HepG2 (cell line): ENCODE results near the gene LORICRIN. TPM values are rescaled to one million over a fixed set of nuclear protein-coding genes. Genes with fewer than 3 reads are reported as not detected.

Experiments
- ATAC-seq: fragments of 200-7000 bp; cut with Tn5 transposase; 3 replicates; pipeline ENCODE4 v1.9.1; 2020; ENCODE audit warnings: mild to moderate bottlenecking, moderate library complexity
- BruUV-seq: library from RNA; stranded (reverse); fragments of 400-500 nt; replicated peaks from 2 replicates; lab custom pipeline; 2021; lab: Mats Ljungman, UMichigan
- CTCF ChIA-PET: fragments of 300-600 bp; formaldehyde crosslinking; extraction: SDS; loops from one replicate; lab custom pipeline; 2021; ENCODE audit warnings: low total read pairs, inconsistent platforms, low intra/inter-chr PET ratio; lab: Yijun Ruan, JAX
- POLR2A ChIA-PET: fragments of 350-600 bp; sonication (Branson Sonifier 250); formaldehyde crosslinking; loops from one replicate; lab custom pipeline; 2020; ENCODE audit warnings: antibody characterized with exemption, inconsistent platforms; lab: Yijun Ruan, JAX
- DNase-seq: peaks from one replicate; pipeline ENCODE4 v3.0.0-alpha.2; 2015; ENCODE audit warnings: low spot score
- FAIRE-seq: peaks from 3 replicates; lab custom pipeline; 2011; peaks lifted over from hg19 to GRCh38; lab: Jason Lieb, UNC
- H2AFZ ChIP-seq: one replicate; pipeline ENCODE4 v1.6.1; 2011; ENCODE audit warnings: low read length, inconsistent platforms
- H3K27ac ChIP-seq: fragments of 300-600 bp; 3 replicates; pipeline ENCODE4 v1.8.0; 2011; ENCODE audit warnings: mixed run types, mild to moderate bottlenecking, mixed read lengths, low read length, inconsistent platforms; ENCODE audit not compliant: insufficient read depth; ENCODE audit errors: extremely low read length
- H3K27me3 ChIP-seq, 2 experiments: fragments of 200-600 bp in 1 of 2; 2 replicates in 1 of 2; 3 replicates in 1 of 2; pipeline versions ENCODE4 v1.6.0 to v1.8.0; 2011; ENCODE audit warnings: low read length in 2 of 2, mild to moderate bottlenecking in 2 of 2, moderate library complexity in 2 of 2, inconsistent platforms in 1 of 2; ENCODE audit not compliant: insufficient read depth in 2 of 2, control insufficient read depth in 1 of 2
- H3K36me3 ChIP-seq, 2 experiments: fragments of 200-600 bp in 1 of 2; replicated peaks in 1 of 2; 2 replicates in 1 of 2; 3 replicates in 1 of 2; pipeline versions ENCODE4 v1.5.1 to v1.8.0; 2011; ENCODE audit warnings: low read length in 2 of 2, inconsistent platforms in 1 of 2; ENCODE audit not compliant: insufficient read depth in 2 of 2, control insufficient read depth in 1 of 2
- H3K4me1 ChIP-seq: 2 replicates; pipeline ENCODE4 v1.5.1; 2012; ENCODE audit warnings: low read length, inconsistent platforms; ENCODE audit not compliant: insufficient read depth
- H3K4me2 ChIP-seq: 2 replicates; pipeline ENCODE4 v1.6.0; 2011; ENCODE audit warnings: low read depth, low read length, inconsistent platforms
- H3K4me3 ChIP-seq, 3 experiments: fragments of 200-600 bp in 1 of 3; sonication (generic), shearing (Covaris generic) in 1 of 3; replicated peaks in 1 of 3; 2 replicates each; pipeline ENCODE4 v1.5.1; 2011 to 2016; ENCODE audit warnings: low read length in 3 of 3, inconsistent platforms in 2 of 3, low read depth in 2 of 3, mild to moderate bottlenecking in 2 of 3, control low read depth in 1 of 3, mixed read lengths in 1 of 3; ENCODE audit not compliant: insufficient read depth in 1 of 3
- H3K79me2 ChIP-seq: one replicate; pipeline ENCODE4 v1.6.1; 2011; ENCODE audit warnings: low read length, inconsistent platforms; ENCODE audit not compliant: insufficient read depth
- H3K9ac ChIP-seq: 2 replicates; pipeline ENCODE4 v1.6.0; 2011; ENCODE audit warnings: mild to moderate bottlenecking, low read depth, low read length, inconsistent platforms; ENCODE audit not compliant: insufficient read depth
- H3K9me3 ChIP-seq: 2 replicates; pipeline ENCODE4 v1.5.1; 2012; ENCODE audit warnings: mild to moderate bottlenecking, low read length
- H4K20me1 ChIP-seq: 2 replicates; pipeline ENCODE4 v1.6.0; 2011; ENCODE audit warnings: inconsistent platforms, mild to moderate bottlenecking, low read length, moderate library complexity; ENCODE audit not compliant: insufficient read depth
- ISL2 ChIP-seq: sonication (generic); formaldehyde crosslinking; IDR thresholded peaks from 2 replicates; pipeline ENCODE4 v1.5.0; 2020; ENCODE audit warnings: missing genetic modification reagents
- NCOA2 ChIP-seq: sonication (generic); formaldehyde crosslinking; IDR thresholded peaks from 2 replicates; pipeline ENCODE4 v1.8.0; 2022; ENCODE audit warnings: inconsistent platforms
- NFE2 ChIP-seq: sonication (generic); formaldehyde crosslinking; IDR thresholded peaks from 2 replicates; pipeline ENCODE4 v1.4.0; 2020; ENCODE audit warnings: missing genetic modification reagents
- POGZ ChIP-seq: sonication (generic); formaldehyde crosslinking; IDR thresholded peaks from 2 replicates; pipeline ENCODE4 v1.4.0; 2020; ENCODE audit warnings: mild to moderate bottlenecking, missing genetic modification reagents
- SOX13 ChIP-seq, 3 experiments: fragments of 450-650 bp in 1 of 3; sonication (generic) in 1 of 3; formaldehyde crosslinking in 1 of 3; IDR thresholded peaks in 2 of 3; conservative IDR thresholded peaks in 1 of 3; 2 replicates each; pipeline versions ENCODE4 v1.5.0 to v1.6.1; 2016 to 2020; ENCODE audit warnings: antibody characterized with exemption in 1 of 3, mild to moderate bottlenecking in 1 of 3, missing compliant biosample characterization in 1 of 3, missing genetic modification reagents in 1 of 3, moderate library complexity in 1 of 3
- SP5 ChIP-seq: IDR thresholded peaks from 2 replicates; pipeline ENCODE4 v1.6.1; 2016; ENCODE audit warnings: low read depth, borderline replicate concordance
- TBX3 ChIP-seq: fragments of 450-650 bp; IDR thresholded peaks from 2 replicates; pipeline ENCODE4 v1.6.1; 2017; ENCODE audit warnings: antibody characterized with exemption, mild to moderate bottlenecking, inconsistent platforms, borderline replicate concordance
- ZBTB7B ChIP-seq: sonication (generic); formaldehyde crosslinking; IDR thresholded peaks from 2 replicates; pipeline ENCODE4 v1.4.0; 2020; ENCODE audit warnings: missing genetic modification reagents
- ZNF207 ChIP-seq: fragments of 450-650 bp; IDR thresholded peaks from 2 replicates; pipeline ENCODE4 v1.6.1; 2016; ENCODE audit warnings: antibody characterized with exemption, borderline replicate concordance
- ZNF354B ChIP-seq: sonication (generic); formaldehyde crosslinking; IDR thresholded peaks from 2 replicates; pipeline ENCODE4 v1.8.0; 2022; ENCODE audit warnings: mild to moderate bottlenecking, missing genetic modification reagents
- ZNF446 ChIP-seq: sonication (generic); formaldehyde crosslinking; IDR thresholded peaks from 2 replicates; pipeline ENCODE4 v1.5.0; 2020; ENCODE audit warnings: mild to moderate bottlenecking, missing genetic modification reagents
- ZNF558 ChIP-seq: sonication (generic); formaldehyde crosslinking; IDR thresholded peaks from 2 replicates; pipeline ENCODE4 v1.9.0; 2022; ENCODE audit warnings: mild to moderate bottlenecking, missing genetic modification reagents, borderline replicate concordance
- ZNF709 ChIP-seq: sonication (generic); formaldehyde crosslinking; IDR thresholded peaks from 2 replicates; pipeline ENCODE4 v1.5.0; 2020; ENCODE audit warnings: mild to moderate bottlenecking, missing genetic modification reagents
- ZNF883 ChIP-seq: sonication (generic); formaldehyde crosslinking; IDR thresholded peaks from 2 replicates; pipeline ENCODE4 v1.5.1; 2020; ENCODE audit warnings: mild to moderate bottlenecking, missing genetic modification reagents; ENCODE audit errors: not compliant biosample characterization
- whole genome bisulfite sequencing: methylation state at CpG from one replicate; pipeline ENCODE4 v1.1.6; 2017; ENCODE audit warnings: low lambda C conversion rate; 5-methylcytosine and 5-hydroxymethylcytosine counted together
- in situ Hi-C: cut with HindIII; loops from 2 replicates; pipeline ENCODE4 v1.10.0; 2017; ENCODE audit warnings: low pct_unique_long_range_greater_than_20kb; ENCODE audit not compliant: extremely low pct_ligation_motif_present
- intact Hi-C: fragments of 100-400 bp; cut with micrococcal nuclease; formaldehyde crosslinking; loops from one replicate; pipeline ENCODE4 v1.10.0; 2022; ENCODE audit not compliant: unreplicated experiment
- polyA plus RNA-seq, 8 experiments: library from polyadenylated mRNA; depleted of rRNA in 3 of 8; stranded (reverse) in 7 of 8; unstranded in 1 of 8; fragments of >200 nt; fragmentation: Illumina TruSeq in 4 of 8; extraction: Trizol in 4 of 8; gene quantifications; 2 replicates each; pipeline versions ENCODE4 v1.2.1 to v1.2.3, GENCODE V29; 2011 to 2016; ENCODE audit warnings: low read depth in 4 of 8, missing spikeins in 1 of 8, mixed read lengths in 1 of 8; ENCODE audit not compliant: insufficient read depth in 1 of 8
- total RNA-seq, 5 experiments: library from RNA; depleted of rRNA; stranded (reverse); fragments of >200 nt; fragmentation: Illumina TruSeq; extraction: Trizol; gene quantifications; 2 replicates each; pipeline ENCODE4 v1.2.3, GENCODE V29; 2016; ENCODE audit warnings: low read depth in 1 of 5
- TF ChIP-seq, protein P1 (sequence below): sonication (generic); formaldehyde crosslinking; IDR thresholded peaks from 2 replicates; pipeline ENCODE4 v1.4.0; 2020; ENCODE audit warnings: missing genetic modification reagents, borderline replicate concordance
- TF ChIP-seq, protein P2 (sequence below): sonication (generic); formaldehyde crosslinking; IDR thresholded peaks from 2 replicates; pipeline ENCODE4 v1.4.0; 2020; ENCODE audit warnings: missing genetic modification reagents, mild to moderate bottlenecking, borderline replicate concordance
- TF ChIP-seq, protein P3 (sequence below): sonication (generic); formaldehyde crosslinking; IDR thresholded peaks from 2 replicates; pipeline ENCODE4 v1.4.0; 2020; ENCODE audit warnings: missing genetic modification reagents
- TF ChIP-seq, protein P4 (sequence below): sonication (generic); formaldehyde crosslinking; IDR thresholded peaks from 2 replicates; pipeline ENCODE4 v1.4.0; 2020; ENCODE audit warnings: missing genetic modification reagents

LORICRIN gene
- total and polyA plus RNA-seq, 2 of the 13 experiments (the other 11 are each of a cell fraction or from before 2014, with no cell fraction given): not detected

DNA sequence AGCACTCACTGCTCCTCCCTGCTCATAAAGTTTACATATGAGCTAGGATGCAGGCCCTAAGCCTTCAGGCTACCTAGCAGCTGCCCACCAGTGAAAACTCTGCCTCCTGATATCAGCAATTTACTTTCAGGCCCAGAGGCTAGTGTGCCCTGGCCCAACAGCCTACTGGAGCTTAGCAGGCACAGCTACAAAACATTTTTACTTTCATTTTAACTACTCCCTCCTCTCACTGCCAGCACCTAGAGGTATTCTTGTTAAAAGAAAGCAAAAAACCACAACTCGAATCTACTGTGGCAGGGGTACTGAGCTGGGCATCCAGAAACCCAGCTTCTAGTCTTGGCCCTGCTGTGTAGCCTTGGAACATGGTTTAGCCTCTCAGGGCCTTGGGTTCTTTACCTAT is 5.8 kb upstream of the LORICRIN start:
- H3K79me2 ChIP-seq: no peaks in the 10 kb centered on the region
- no TSS peak for BruUV-seq
- H3K4me1 ChIP-seq: no peaks in the 10 kb centered on the region
- H3K9me3 ChIP-seq: no peaks in the 10 kb centered on the region
- POLR2A ChIA-PET: no interaction called here
- H4K20me1 ChIP-seq: no peaks in the 10 kb centered on the region
- CTCF ChIA-PET: no interaction called here
- no peak overlapping the region for H2AFZ ChIP-seq
- ATAC-seq (no peak), FAIRE-seq (no peak), DNase-seq (no peak)
- no peak overlapping the region for H3K4me2 ChIP-seq
- H3K36me3 ChIP-seq: no peaks in the 10 kb centered on the region
- intact Hi-C loops (no loop called here), in situ Hi-C loops (no loop called here)
- no peaks in the 10 kb centered on the region; a peak in 1 of 5 replicates for H3K27me3 ChIP-seq
- no peak overlapping the region for H3K4me3 ChIP-seq
- 0% methylated on average over 1 of the region's 1 CpG for WGBS
- no peak overlapping the region for H3K27ac ChIP-seq
- no peak overlapping the region for H3K9ac ChIP-seq
- TF ChIP-seq TBX3 (no peak), ISL2 (CRISPR knock-in tag) (no peak), ZNF883 (CRISPR knock-in tag) (no peak), NCOA2 (CRISPR knock-in tag) (no peak), ZNF354B (CRISPR knock-in tag) (no peak), POGZ (CRISPR knock-in tag) (no peak), NFE2 (CRISPR knock-in tag) (no peak), ZNF207 (no peak), ZNF558 (CRISPR knock-in tag) (no peak), SOX13 (IDR thresholded peaks at IDR 0.05) (no peak), SOX13 (CRISPR knock-in tag; conservative IDR thresholded peaks at IDR 0.05 in 1 of 2, IDR thresholded peaks at IDR 0.05 in 1 of 2) (no peak), SP5 (CRISPR knock-in tag) (no peak), ZBTB7B (CRISPR knock-in tag) (no peak), ZNF709 (no peak), ZNF446 (CRISPR knock-in tag) (no peak)
- TF ChIP-seq, protein P1, sequence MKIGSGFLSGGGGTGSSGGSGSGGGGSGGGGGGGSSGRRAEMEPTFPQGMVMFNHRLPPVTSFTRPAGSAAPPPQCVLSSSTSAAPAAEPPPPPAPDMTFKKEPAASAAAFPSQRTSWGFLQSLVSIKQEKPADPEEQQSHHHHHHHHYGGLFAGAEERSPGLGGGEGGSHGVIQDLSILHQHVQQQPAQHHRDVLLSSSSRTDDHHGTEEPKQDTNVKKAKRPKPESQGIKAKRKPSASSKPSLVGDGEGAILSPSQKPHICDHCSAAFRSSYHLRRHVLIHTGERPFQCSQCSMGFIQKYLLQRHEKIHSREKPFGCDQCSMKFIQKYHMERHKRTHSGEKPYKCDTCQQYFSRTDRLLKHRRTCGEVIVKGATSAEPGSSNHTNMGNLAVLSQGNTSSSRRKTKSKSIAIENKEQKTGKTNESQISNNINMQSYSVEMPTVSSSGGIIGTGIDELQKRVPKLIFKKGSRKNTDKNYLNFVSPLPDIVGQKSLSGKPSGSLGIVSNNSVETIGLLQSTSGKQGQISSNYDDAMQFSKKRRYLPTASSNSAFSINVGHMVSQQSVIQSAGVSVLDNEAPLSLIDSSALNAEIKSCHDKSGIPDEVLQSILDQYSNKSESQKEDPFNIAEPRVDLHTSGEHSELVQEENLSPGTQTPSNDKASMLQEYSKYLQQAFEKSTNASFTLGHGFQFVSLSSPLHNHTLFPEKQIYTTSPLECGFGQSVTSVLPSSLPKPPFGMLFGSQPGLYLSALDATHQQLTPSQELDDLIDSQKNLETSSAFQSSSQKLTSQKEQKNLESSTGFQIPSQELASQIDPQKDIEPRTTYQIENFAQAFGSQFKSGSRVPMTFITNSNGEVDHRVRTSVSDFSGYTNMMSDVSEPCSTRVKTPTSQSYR (CRISPR knock-in tag): no peak
- TF ChIP-seq, protein P2, sequence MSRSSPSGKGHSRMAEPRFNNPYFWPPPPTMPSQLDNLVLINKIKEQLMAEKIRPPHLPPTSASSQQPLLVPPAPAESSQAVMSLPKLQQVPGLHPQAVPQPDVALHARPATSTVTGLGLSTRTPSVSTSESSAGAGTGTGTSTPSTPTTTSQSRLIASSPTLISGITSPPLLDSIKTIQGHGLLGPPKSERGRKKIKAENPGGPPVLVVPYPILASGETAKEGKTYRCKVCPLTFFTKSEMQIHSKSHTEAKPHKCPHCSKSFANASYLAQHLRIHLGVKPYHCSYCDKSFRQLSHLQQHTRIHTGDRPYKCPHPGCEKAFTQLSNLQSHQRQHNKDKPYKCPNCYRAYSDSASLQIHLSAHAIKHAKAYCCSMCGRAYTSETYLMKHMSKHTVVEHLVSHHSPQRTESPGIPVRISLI (CRISPR knock-in tag): no peak
- TF ChIP-seq, protein P3, sequence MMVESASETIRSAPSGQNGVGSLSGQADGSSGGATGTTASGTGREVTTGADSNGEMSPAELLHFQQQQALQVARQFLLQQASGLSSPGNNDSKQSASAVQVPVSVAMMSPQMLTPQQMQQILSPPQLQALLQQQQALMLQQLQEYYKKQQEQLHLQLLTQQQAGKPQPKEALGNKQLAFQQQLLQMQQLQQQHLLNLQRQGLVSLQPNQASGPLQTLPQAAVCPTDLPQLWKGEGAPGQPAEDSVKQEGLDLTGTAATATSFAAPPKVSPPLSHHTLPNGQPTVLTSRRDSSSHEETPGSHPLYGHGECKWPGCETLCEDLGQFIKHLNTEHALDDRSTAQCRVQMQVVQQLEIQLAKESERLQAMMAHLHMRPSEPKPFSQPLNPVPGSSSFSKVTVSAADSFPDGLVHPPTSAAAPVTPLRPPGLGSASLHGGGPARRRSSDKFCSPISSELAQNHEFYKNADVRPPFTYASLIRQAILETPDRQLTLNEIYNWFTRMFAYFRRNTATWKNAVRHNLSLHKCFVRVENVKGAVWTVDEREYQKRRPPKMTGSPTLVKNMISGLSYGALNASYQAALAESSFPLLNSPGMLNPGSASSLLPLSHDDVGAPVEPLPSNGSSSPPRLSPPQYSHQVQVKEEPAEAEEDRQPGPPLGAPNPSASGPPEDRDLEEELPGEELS (CRISPR knock-in tag): no peak
- TF ChIP-seq, protein P4, sequence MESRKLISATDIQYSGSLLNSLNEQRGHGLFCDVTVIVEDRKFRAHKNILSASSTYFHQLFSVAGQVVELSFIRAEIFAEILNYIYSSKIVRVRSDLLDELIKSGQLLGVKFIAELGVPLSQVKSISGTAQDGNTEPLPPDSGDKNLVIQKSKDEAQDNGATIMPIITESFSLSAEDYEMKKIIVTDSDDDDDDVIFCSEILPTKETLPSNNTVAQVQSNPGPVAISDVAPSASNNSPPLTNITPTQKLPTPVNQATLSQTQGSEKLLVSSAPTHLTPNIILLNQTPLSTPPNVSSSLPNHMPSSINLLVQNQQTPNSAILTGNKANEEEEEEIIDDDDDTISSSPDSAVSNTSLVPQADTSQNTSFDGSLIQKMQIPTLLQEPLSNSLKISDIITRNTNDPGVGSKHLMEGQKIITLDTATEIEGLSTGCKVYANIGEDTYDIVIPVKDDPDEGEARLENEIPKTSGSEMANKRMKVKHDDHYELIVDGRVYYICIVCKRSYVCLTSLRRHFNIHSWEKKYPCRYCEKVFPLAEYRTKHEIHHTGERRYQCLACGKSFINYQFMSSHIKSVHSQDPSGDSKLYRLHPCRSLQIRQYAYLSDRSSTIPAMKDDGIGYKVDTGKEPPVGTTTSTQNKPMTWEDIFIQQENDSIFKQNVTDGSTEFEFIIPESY (CRISPR knock-in tag): no peak
